ENCODE results near the gene COL6A2. TPM values are rescaled to one million over a fixed set of nuclear protein-coding genes. Genes with fewer than 3 reads are reported as not detected.
"Not testable (repeated sequence)": the region's sequence is repeated elsewhere in the genome, so short reads cannot be mapped to it uniquely, and the experiment has no call there.

Gene COL6A2
- total RNA-seq, 1 experiment from 2014 or later, result 15.0 TPM

GRCh38 chr21:46147429-46147828 lies 49.5 kb downstream of the COL6A2 start:
- BruUV-seq (replicated peaks); H3K27me3 ChIP-seq (replicated peaks; ENCODE audit: insufficient read depth, low read depth, low read length, poor library complexity); H3K4me1 ChIP-seq (ENCODE audit: insufficient read depth, low read length, poor library complexity, severe bottlenecking); H3K27ac ChIP-seq (ENCODE audit: low read depth, low read length, poor library complexity, severe bottlenecking); H3K9me3 ChIP-seq (ENCODE audit: low read depth, low read length, poor library complexity, severe bottlenecking); H3K36me3 ChIP-seq (ENCODE audit: insufficient read depth, low read length, poor library complexity, severe bottlenecking); H3K4me3 ChIP-seq (ENCODE audit: low read depth, low read length, poor library complexity, severe bottlenecking); POLR2A ChIA-PET (ENCODE audit: low non-redundant PET); intact Hi-C loops (cut with micrococcal nuclease; ENCODE audit: unreplicated experiment): not testable (repeated sequence)
- DNase-seq (ENCODE audit: low spot score), result peak; percentile 38
- CTCF ChIA-PET, result interaction anchor here (0.7 kb wide), 2 partner anchors 74 to 296 kb away, joined by 3 to 12 read pairs; no protein-coding TSS in a partner anchor
- TF ChIP-seq, protein P1, sequence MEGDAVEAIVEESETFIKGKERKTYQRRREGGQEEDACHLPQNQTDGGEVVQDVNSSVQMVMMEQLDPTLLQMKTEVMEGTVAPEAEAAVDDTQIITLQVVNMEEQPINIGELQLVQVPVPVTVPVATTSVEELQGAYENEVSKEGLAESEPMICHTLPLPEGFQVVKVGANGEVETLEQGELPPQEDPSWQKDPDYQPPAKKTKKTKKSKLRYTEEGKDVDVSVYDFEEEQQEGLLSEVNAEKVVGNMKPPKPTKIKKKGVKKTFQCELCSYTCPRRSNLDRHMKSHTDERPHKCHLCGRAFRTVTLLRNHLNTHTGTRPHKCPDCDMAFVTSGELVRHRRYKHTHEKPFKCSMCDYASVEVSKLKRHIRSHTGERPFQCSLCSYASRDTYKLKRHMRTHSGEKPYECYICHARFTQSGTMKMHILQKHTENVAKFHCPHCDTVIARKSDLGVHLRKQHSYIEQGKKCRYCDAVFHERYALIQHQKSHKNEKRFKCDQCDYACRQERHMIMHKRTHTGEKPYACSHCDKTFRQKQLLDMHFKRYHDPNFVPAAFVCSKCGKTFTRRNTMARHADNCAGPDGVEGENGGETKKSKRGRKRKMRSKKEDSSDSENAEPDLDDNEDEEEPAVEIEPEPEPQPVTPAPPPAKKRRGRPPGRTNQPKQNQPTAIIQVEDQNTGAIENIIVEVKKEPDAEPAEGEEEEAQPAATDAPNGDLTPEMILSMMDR (conservative IDR thresholded peaks at IDR 0.05; ENCODE audit: low read depth, low read length), result peak; percentile 71

GRCh38 chr21:46148106-46148505 lies 50.2 kb downstream of the COL6A2 start:
- no peak for TF ChIP-seq EZH2 (IDR thresholded peaks at IDR 0.05; ENCODE audit: borderline replicate concordance, low read depth, low read length, poor library complexity, severe bottlenecking)
- TF ChIP-seq, protein P1 (conservative IDR thresholded peaks at IDR 0.05; ENCODE audit: low read depth, low read length), result no peak
- ChIA-PET POLR2A (ENCODE audit: low non-redundant PET) (no interaction called here), CTCF (interaction anchor here (0.7 kb wide), 1 partner anchor 74 kb away, joined by 3 read pairs; no protein-coding TSS in a partner anchor)
- no peaks in the 10 kb centered on the region for H3K27me3 ChIP-seq (replicated peaks; ENCODE audit: insufficient read depth, low read depth, low read length, poor library complexity)
- no TSS peak for BruUV-seq (replicated peaks)
- intact Hi-C loops (cut with micrococcal nuclease; ENCODE audit: unreplicated experiment), result no loop called here
- no peak overlapping the region for H3K27ac ChIP-seq (ENCODE audit: low read depth, low read length, poor library complexity, severe bottlenecking)
- H3K36me3 ChIP-seq (ENCODE audit: insufficient read depth, low read length, poor library complexity, severe bottlenecking), result no peaks in the 10 kb centered on the region
- no peak overlapping the region for H3K4me3 ChIP-seq (ENCODE audit: low read depth, low read length, poor library complexity, severe bottlenecking)
- no peaks in the 10 kb centered on the region for H3K9me3 ChIP-seq (ENCODE audit: low read depth, low read length, poor library complexity, severe bottlenecking)
- DNase-seq (ENCODE audit: low spot score), result no peak
- no peaks in the 10 kb centered on the region for H3K4me1 ChIP-seq (ENCODE audit: insufficient read depth, low read length, poor library complexity, severe bottlenecking)

DNA sequence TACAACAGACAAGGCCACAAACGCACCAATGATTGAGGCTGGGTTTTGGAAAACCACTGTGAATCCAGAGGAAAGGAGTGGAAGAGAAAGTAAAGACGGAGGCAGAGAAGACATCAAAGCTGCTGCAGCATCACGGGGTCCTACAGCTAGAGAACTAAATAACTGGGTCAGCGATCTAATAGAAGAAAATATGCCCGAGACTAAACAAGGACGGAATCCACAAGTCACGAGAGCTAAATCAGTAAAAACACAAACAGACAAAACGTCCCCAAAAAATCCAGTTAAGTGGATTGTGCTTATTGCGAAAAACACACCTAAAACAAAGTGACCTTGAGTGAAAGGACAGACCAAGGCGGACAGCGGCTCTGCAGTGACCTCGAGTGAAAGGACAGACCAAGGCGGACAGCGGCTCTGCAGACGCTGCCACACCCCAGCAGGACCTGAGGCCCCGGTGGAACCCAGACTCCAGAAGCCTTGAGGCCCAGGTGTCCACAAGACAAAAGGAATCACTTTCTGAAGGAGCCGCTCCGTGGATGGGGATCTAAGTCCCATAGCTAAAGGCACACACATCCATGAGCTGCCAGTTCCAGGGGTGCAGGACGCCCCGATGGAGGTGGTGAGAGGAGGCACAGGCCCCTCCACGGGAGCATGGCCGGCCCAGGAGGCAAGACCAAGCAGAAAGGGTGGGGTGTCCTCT lies 51.4 kb downstream of the COL6A2 start:
- Histone ChIP-seq H3K27ac (ENCODE audit: low read depth, low read length, poor library complexity, severe bottlenecking) (no peak overlapping the region), H3K27me3 (replicated peaks; ENCODE audit: insufficient read depth, low read depth, low read length, poor library complexity) (no peaks in the 10 kb centered on the region), H3K36me3 (ENCODE audit: insufficient read depth, low read length, poor library complexity, severe bottlenecking) (no peaks in the 10 kb centered on the region), H3K4me3 (ENCODE audit: low read depth, low read length, poor library complexity, severe bottlenecking) (no peak overlapping the region), H3K9me3 (ENCODE audit: low read depth, low read length, poor library complexity, severe bottlenecking) (no peaks in the 10 kb centered on the region), H3K4me1 (ENCODE audit: insufficient read depth, low read length, poor library complexity, severe bottlenecking) (peaks cover 5% of the 10 kb centered on the region)
- ChIA-PET CTCF (no interaction called here), POLR2A (ENCODE audit: low non-redundant PET) (no interaction called here)
- no peak for TF ChIP-seq EZH2 (IDR thresholded peaks at IDR 0.05; ENCODE audit: borderline replicate concordance, low read depth, low read length, poor library complexity, severe bottlenecking)
- TF ChIP-seq, protein P1 (conservative IDR thresholded peaks at IDR 0.05; ENCODE audit: low read depth, low read length), result no peak
- intact Hi-C loops (cut with micrococcal nuclease; ENCODE audit: unreplicated experiment), result no loop called here
- no TSS peak for BruUV-seq (replicated peaks)
- no peak for DNase-seq (ENCODE audit: low spot score)
